Measurements from ENCODE around the gene LRP11. TPM values are rescaled to one million over a fixed set of nuclear protein-coding genes. Genes with fewer than 3 reads are reported as not detected.

Gene LRP11
- total and polyA plus RNA-seq, 10 of the 15 experiments (the other 5 are each of a cell fraction or from before 2014, with no cell fraction given): under 0.01 to 0.23 (median 0.03) TPM; not detected in 6

- H2AFZ ChIP-seq (ENCODE audit: control insufficient read depth, low read depth, low read length): no peak overlapping the region
- H3K79me2 ChIP-seq (ENCODE audit: control insufficient read depth, insufficient read depth, low read length): no peaks in the 10 kb centered on the region
- H3K36me3 ChIP-seq (ENCODE audit: control insufficient read depth in 2 of 2, insufficient read depth in 2 of 2, low read length in 1 of 2): no peaks in the 10 kb centered on the region
- ATAC-seq (no peak), FAIRE-seq (no peak), DNase-seq (ENCODE audit: low read depth, low spot score) (no peak)
- ChIA-PET SMC1A (ENCODE audit: uncharacterized antibody, unreplicated experiment) (no interaction called here), CTCF (interaction anchor here (0.6 kb wide), 1 partner anchor 30 kb away, joined by 3 read pairs; no protein-coding TSS in a partner anchor), RAD21 (ENCODE audit: unreplicated experiment) (no interaction called here), POLR2A (no interaction called here)
- no TSS peak for BruUV-seq (replicated peaks)
- no peaks in the 10 kb centered on the region for H4K20me1 ChIP-seq (ENCODE audit: control insufficient read depth, insufficient read depth)
- intact Hi-C loops (cut with micrococcal nuclease; ENCODE audit: unreplicated experiment): no loop called here
- in situ Hi-C loops (cut with MboI): no loop called here
- no peak overlapping the region for H3K27ac ChIP-seq (ENCODE audit: control insufficient read depth, insufficient read depth)
- H3K27me3 ChIP-seq (replicated peaks in 1 of 2; ENCODE audit: control insufficient read depth in 2 of 2, insufficient read depth in 2 of 2, low read length in 1 of 2): peaks cover 0 to 5% of the 10 kb centered on the region in 2 experiments; a peak in 2 of 4 replicates
- H3K9me3 ChIP-seq (replicated peaks; ENCODE audit: control insufficient read depth, insufficient read depth, low read length): no peaks in the 10 kb centered on the region
- no peaks in the 10 kb centered on the region for H3K4me1 ChIP-seq (ENCODE audit: control insufficient read depth, insufficient read depth, low read length)
- no peak overlapping the region for H3K4me3 ChIP-seq
- H3K4me2 ChIP-seq (ENCODE audit: control insufficient read depth, insufficient read depth): no peak overlapping the region
- H3K9ac ChIP-seq (ENCODE audit: control insufficient read depth, insufficient read depth, low read length): no peak overlapping the region
- WGBS (ENCODE audit: insufficient coverage, insufficient replicate concordance, low lambda C conversion rate, missing lambda C conversion rate): 47% methylated on average over 5 of the region's 5 CpGs
- TF ChIP-seq FOXK2 (IDR thresholded peaks at IDR 0.05) (no peak), ZBTB40 (IDR thresholded peaks at IDR 0.05; ENCODE audit: borderline replicate concordance) (no peak), ZNF384 (IDR thresholded peaks at IDR 0.05; ENCODE audit: borderline replicate concordance, low read depth, low read length) (no peak), PRDM15 (CRISPR knock-in tag; IDR thresholded peaks at IDR 0.05) (no peak), CUX1 (IDR thresholded peaks at IDR 0.05; ENCODE audit: insufficient replicate concordance, low read depth, low read length) (no peak), CHD4 (IDR thresholded peaks at IDR 0.05) (no peak), POLR2AphosphoS5 (IDR thresholded peaks at IDR 0.05; ENCODE audit: low read length) (no peak), KLF5 (IDR thresholded peaks at IDR 0.05; ENCODE audit: partially characterized antibody) (no peak), MTA2 (IDR thresholded peaks at IDR 0.05; ENCODE audit: low read depth) (no peak)
- TF ChIP-seq, protein P1, sequence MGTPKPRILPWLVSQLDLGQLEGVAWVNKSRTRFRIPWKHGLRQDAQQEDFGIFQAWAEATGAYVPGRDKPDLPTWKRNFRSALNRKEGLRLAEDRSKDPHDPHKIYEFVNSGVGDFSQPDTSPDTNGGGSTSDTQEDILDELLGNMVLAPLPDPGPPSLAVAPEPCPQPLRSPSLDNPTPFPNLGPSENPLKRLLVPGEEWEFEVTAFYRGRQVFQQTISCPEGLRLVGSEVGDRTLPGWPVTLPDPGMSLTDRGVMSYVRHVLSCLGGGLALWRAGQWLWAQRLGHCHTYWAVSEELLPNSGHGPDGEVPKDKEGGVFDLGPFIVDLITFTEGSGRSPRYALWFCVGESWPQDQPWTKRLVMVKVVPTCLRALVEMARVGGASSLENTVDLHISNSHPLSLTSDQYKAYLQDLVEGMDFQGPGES (IDR thresholded peaks at IDR 0.05): no peak
Observed at GRCh38 chr6:149895833-149896271, 31.7 kb upstream of the LRP11 start.
